Neuronal stem cell (in vitro differentiated cells): ENCODE data around the gene DEFB131B.

Source experiments
- DNase-seq: peaks from one replicate; pipeline ENCODE4 v3.0.0-alpha.2; 2013; ENCODE audit warnings: low spot score
- H2AFZ ChIP-seq: one replicate; pipeline ENCODE4 v1.6.1; 2013; ENCODE audit warnings: mild to moderate bottlenecking, low read length, inconsistent platforms
- H2AK5ac ChIP-seq: 2 replicates; pipeline ENCODE4 v1.6.1; 2013; ENCODE audit warnings: low read depth, mild to moderate bottlenecking, inconsistent platforms, low read length, moderate library complexity, mixed read lengths
- H2BK120ac ChIP-seq: 2 replicates; pipeline ENCODE4 v1.6.1; 2013; ENCODE audit warnings: low read depth, mild to moderate bottlenecking, inconsistent platforms, low read length, moderate library complexity, mixed read lengths
- H2BK12ac ChIP-seq: one replicate; pipeline ENCODE4 v1.6.1; 2013; ENCODE audit warnings: low read length, inconsistent platforms
- H2BK15ac ChIP-seq: 2 replicates; pipeline ENCODE4 v1.6.1; 2013; ENCODE audit warnings: mild to moderate bottlenecking, low read length, inconsistent platforms, mixed read lengths
- H2BK5ac ChIP-seq: one replicate; pipeline ENCODE4 v1.6.1; 2013; ENCODE audit warnings: inconsistent platforms, mild to moderate bottlenecking, low read length, moderate library complexity
- H3K14ac ChIP-seq: one replicate; pipeline ENCODE4 v1.6.1; 2013; ENCODE audit warnings: low read length, inconsistent platforms
- H3K18ac ChIP-seq: 2 replicates; pipeline ENCODE4 v1.6.1; 2013; ENCODE audit warnings: low read length, inconsistent platforms
- H3K23ac ChIP-seq: 2 replicates; pipeline ENCODE4 v1.6.1; 2013; ENCODE audit warnings: low read depth, mild to moderate bottlenecking, mixed read lengths, low read length, inconsistent platforms; ENCODE audit not compliant: poor library complexity
- H3K27ac ChIP-seq: replicated peaks from 3 replicates; pipeline ENCODE4 v1.5.1; 2013; ENCODE audit warnings: low read length, inconsistent platforms
- H3K27me3 ChIP-seq, 3 experiments: 2 replicates each; pipeline ENCODE4 v1.6.1; 2013; ENCODE audit warnings: low read length in 3 of 3, mild to moderate bottlenecking in 2 of 3, inconsistent platforms in 1 of 3, low read depth in 1 of 3, mixed read lengths in 1 of 3, moderate library complexity in 1 of 3; ENCODE audit not compliant: control insufficient read depth in 3 of 3, insufficient read depth in 3 of 3
- H3K36me3 ChIP-seq, 2 donors: replicated peaks in 1 of 2; 2 replicates each; pipeline ENCODE4 v1.6.1; 2013; ENCODE audit warnings: low read length in 2 of 2; ENCODE audit not compliant: control insufficient read depth in 2 of 2, insufficient read depth in 2 of 2
- H3K4ac ChIP-seq: 2 replicates; pipeline ENCODE4 v1.6.1; 2013; ENCODE audit warnings: inconsistent platforms, mild to moderate bottlenecking, low read length, moderate library complexity
- H3K4me1 ChIP-seq, 2 donors: 1 replicate in 1 of 2; 2 replicates in 1 of 2; pipeline ENCODE4 v1.6.1; 2013; ENCODE audit warnings: low read length in 2 of 2, low read depth in 1 of 2; ENCODE audit not compliant: control insufficient read depth in 2 of 2, insufficient read depth in 1 of 2
- H3K4me2 ChIP-seq: one replicate; pipeline ENCODE4 v1.6.1; 2013; ENCODE audit warnings: mild to moderate bottlenecking, low read length, inconsistent platforms; ENCODE audit not compliant: insufficient read depth, poor library complexity, severe bottlenecking
- H3K4me3 ChIP-seq, 2 donors: 2 replicates each; pipeline ENCODE4 v1.5.1; 2013; ENCODE audit warnings: low read length in 2 of 2, mild to moderate bottlenecking in 2 of 2, inconsistent platforms in 1 of 2, moderate library complexity in 1 of 2
- H3K79me1 ChIP-seq: one replicate; pipeline ENCODE4 v1.6.1; 2013; ENCODE audit warnings: low read depth, mild to moderate bottlenecking, inconsistent platforms, low read length, moderate library complexity
- H3K9ac ChIP-seq: one replicate; pipeline ENCODE4 v1.6.1; 2013; ENCODE audit warnings: mild to moderate bottlenecking, low read depth, low read length, inconsistent platforms; ENCODE audit not compliant: poor library complexity
- H3K9me3 ChIP-seq, 2 donors: replicated peaks in 1 of 2; 2 replicates each; pipeline versions ENCODE3 to v1.6.1; 2013; ENCODE audit warnings: low read length in 2 of 2, mild to moderate bottlenecking in 2 of 2, inconsistent platforms in 1 of 2, low read depth in 1 of 2, mixed read lengths in 1 of 2, moderate library complexity in 1 of 2; ENCODE audit not compliant: control insufficient read depth in 2 of 2, insufficient read depth in 1 of 2
- H4K8ac ChIP-seq: one replicate; pipeline ENCODE4 v1.6.1; 2013; ENCODE audit warnings: low read depth, mild to moderate bottlenecking, inconsistent platforms, low read length, moderate library complexity
- H4K91ac ChIP-seq: one replicate; pipeline ENCODE4 v1.6.1; 2013; ENCODE audit warnings: low read length, low read depth, mild to moderate bottlenecking, inconsistent platforms; ENCODE audit not compliant: poor library complexity
- WGBS, 2 donors: extraction: QIAGEN DNeasy Blood & Tissue Kit; methylation state at CpG; one replicate each; pipeline ENCODE4 v1.1.7; 2013; ENCODE audit warnings: missing lambda C conversion rate in 2 of 2, mixed read lengths in 1 of 2; ENCODE audit not compliant: insufficient read length in 2 of 2, insufficient replicate concordance in 1 of 2; ENCODE audit errors: extremely low coverage in 2 of 2; 5-methylcytosine and 5-hydroxymethylcytosine counted together

DEFB131B gene

GRCh38 chr11:71913756-71914526 is 35.7 kb downstream of the DEFB131B start:
- no peak overlapping the region for H2AK5ac ChIP-seq
- no peak overlapping the region for H2BK15ac ChIP-seq
- no peak overlapping the region for H3K4ac ChIP-seq
- no peak overlapping the region for H3K9ac ChIP-seq
- no peaks in the 10 kb centered on the region for H3K79me1 ChIP-seq
- no peak overlapping the region for H4K91ac ChIP-seq
- no peak overlapping the region for H3K27ac ChIP-seq
- no peak overlapping the region for H3K4me2 ChIP-seq
- no peak overlapping the region for H2BK12ac ChIP-seq
- no peaks in the 10 kb centered on the region for H3K27me3 ChIP-seq
- no peak overlapping the region for H2BK5ac ChIP-seq
- H3K9me3 ChIP-seq = no peaks in the 10 kb centered on the region
- H4K8ac ChIP-seq = no peak overlapping the region
- no CpG with 5 or more reads among the region's 5 CpGs for WGBS, 2 donors
- H2AFZ ChIP-seq = no peak overlapping the region
- no peak overlapping the region for H3K23ac ChIP-seq
- no peak overlapping the region for H3K4me3 ChIP-seq
- H2BK120ac ChIP-seq = no peak overlapping the region
- H3K4me1 ChIP-seq = no peaks in the 10 kb centered on the region
- H3K14ac ChIP-seq = no peak overlapping the region
- peaks cover 6 to 58% of the 10 kb centered on the region in 2 donors for H3K36me3 ChIP-seq
- no peak overlapping the region for H3K18ac ChIP-seq
- no peak for DNase-seq

GRCh38 chr11:71914617-71915189 is 36.5 kb downstream of the DEFB131B start:
- Histone ChIP-seq H3K9me3 (no peaks in the 10 kb centered on the region), H2AFZ (no peak overlapping the region), H3K9ac (no peak overlapping the region), H3K4ac (no peak overlapping the region), H2AK5ac (no peak overlapping the region), H2BK12ac (no peak overlapping the region), H2BK15ac (no peak overlapping the region), H3K4me3 (no peak overlapping the region), H3K4me2 (no peak overlapping the region), H3K14ac (no peak overlapping the region), H4K91ac (no peak overlapping the region), H3K36me3 (peaks cover 6 to 58% of the 10 kb centered on the region in 2 donors), H3K79me1 (no peaks in the 10 kb centered on the region), H3K4me1 (no peaks in the 10 kb centered on the region), H3K27ac (no peak overlapping the region), H3K18ac (no peak overlapping the region), H4K8ac (no peak overlapping the region), H2BK120ac (no peak overlapping the region), H3K23ac (no peak overlapping the region), H3K27me3 (no peaks in the 10 kb centered on the region), H2BK5ac (no peak overlapping the region)
- DNase-seq = no peak
- no CpG with 5 or more reads among the region's 7 CpGs for WGBS, 2 donors

- H2BK120ac ChIP-seq = no peak overlapping the region
- H2BK5ac ChIP-seq = no peak overlapping the region
Observed at GRCh38 chr11:71917646-71918140, 39.4 kb downstream of the DEFB131B start.

More at GRCh38 chr11:71917646-71918140, 39.4 kb downstream of the DEFB131B start:
- Histone ChIP-seq H3K14ac (no peak overlapping the region), H2AFZ (no peak overlapping the region), H3K4me2 (no peak overlapping the region), H4K8ac (no peak overlapping the region), H2BK15ac (no peak overlapping the region), H2BK12ac (no peak overlapping the region), H3K4ac (no peak overlapping the region), H3K9me3 (no peaks in the 10 kb centered on the region), H3K27ac (no peak overlapping the region), H3K79me1 (no peaks in the 10 kb centered on the region), H4K91ac (no peak overlapping the region), H3K36me3 (peaks cover 6 to 61% of the 10 kb centered on the region in 2 donors), H2AK5ac (no peak overlapping the region), H3K4me3 (no peak overlapping the region), H3K4me1 (no peaks in the 10 kb centered on the region), H3K9ac (no peak overlapping the region), H3K23ac (no peak overlapping the region), H3K18ac (no peak overlapping the region), H3K27me3 (no peaks in the 10 kb centered on the region)
- no peak for DNase-seq
- no CpG with 5 or more reads among the region's 9 CpGs for WGBS, 2 donors
